Adipose tissue (tissue), 3 donors: ENCODE measurements around the gene KCTD17. TPM values are rescaled to one million over a fixed set of nuclear protein-coding genes. Genes with fewer than 3 reads are reported as not detected.
"Not testable (repeated sequence)": the region's sequence is repeated elsewhere in the genome, so short reads cannot be mapped to it uniquely, and the experiment has no call there.

Experiments
- H3K27ac ChIP-seq: one replicate; pipeline ENCODE4 v1.5.1; 2013; ENCODE audit warnings: low read depth, low read length
- WGBS, 3 donors: extraction: QIAGEN DNeasy Blood & Tissue Kit; methylation state at CpG; one replicate each; pipeline ENCODE4 v1.1.7; 2013; 5-methylcytosine and 5-hydroxymethylcytosine counted together
- polyA plus RNA-seq, 3 donors: library from polyadenylated mRNA; stranded (reverse); fragments of 200-250 nt; gene quantifications; one replicate each; pipeline ENCODE4 v1.2.3, GENCODE V29; 2013
- donor health status: healthy with polysubstance abuse.
- donor health status: Bipolar disorder and iron deficiency.
- donor health status: healthy.

Gene KCTD17
- polyA plus RNA-seq, 3 donors, result 3.2 to 22.7 (median 8.7) TPM

DNA sequence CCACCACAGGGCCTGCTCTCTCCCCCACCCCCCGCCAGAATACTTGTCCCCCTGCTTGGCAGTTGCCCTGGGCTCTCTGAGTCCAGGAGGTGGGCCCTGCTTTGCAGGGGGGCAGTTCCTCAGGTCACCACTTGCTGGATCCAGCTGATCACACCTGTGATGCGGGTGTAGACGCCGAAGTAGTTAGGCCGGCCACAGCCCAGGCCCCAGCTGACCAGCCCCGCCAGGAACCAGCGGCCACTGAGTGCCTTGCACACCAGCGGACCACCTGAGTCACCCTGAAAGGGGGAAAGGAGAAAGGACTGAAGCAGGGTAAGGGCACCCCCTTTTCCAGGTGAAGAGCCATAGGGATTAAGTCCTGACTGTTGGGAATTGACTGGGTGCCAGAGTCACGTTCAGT lies 14.4 kb downstream of the KCTD17 start:
- H3K27ac ChIP-seq, result no peak overlapping the region
- 83 to 88% (median 87%) methylated on average over 9 of the region's 9 CpGs for WGBS, 3 donors

DNA sequence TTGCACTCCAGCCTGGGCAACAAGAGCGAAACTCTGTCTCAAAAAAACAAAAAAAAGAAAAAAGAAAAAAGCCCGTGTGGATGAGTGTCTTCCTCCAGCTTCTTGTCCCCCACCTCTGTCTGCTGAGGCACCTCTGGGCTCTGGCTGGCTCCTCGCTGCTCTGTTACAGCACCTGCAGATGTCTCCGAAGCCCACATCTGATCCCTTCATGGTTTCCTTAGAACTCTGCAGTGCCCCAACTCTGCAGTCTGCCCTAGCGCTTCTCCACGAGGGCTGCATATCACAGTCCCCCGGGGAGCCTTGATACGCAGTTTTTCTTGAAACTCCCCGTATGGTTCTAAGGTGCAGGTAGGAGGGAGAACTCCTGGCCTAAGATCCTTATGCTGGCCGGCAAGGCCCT lies 15.9 kb downstream of the KCTD17 start:
- WGBS, 3 donors, result 78 to 87% (median 78%) methylated on average over 10 of the region's 10 CpGs
- no peak overlapping the region for H3K27ac ChIP-seq

DNA sequence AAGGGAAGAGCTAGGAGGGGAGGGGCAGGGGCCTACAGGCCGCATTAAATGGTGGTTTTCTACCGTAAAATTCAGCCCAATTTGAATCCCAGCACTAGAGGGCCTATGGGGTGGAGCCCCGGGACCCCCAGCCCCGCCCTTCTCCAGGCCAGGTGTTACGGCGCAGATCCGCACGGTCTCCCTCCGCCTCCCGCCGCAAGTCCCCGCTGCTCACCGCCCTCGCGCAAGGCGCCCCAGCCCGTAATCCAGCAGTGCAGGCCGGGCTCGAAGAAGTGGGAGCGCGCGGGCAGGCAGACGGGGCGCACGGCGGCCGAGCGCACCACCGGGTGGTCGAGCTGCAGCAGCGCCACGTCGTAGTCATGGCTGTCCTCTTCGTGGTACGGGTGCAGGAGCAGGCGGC lies 17.3 kb downstream of the KCTD17 start:
- no peak overlapping the region for H3K27ac ChIP-seq
- 4 to 5% (median 5%) methylated on average over 26 to 36 of the region's 36 CpGs for WGBS, 3 donors

DNA sequence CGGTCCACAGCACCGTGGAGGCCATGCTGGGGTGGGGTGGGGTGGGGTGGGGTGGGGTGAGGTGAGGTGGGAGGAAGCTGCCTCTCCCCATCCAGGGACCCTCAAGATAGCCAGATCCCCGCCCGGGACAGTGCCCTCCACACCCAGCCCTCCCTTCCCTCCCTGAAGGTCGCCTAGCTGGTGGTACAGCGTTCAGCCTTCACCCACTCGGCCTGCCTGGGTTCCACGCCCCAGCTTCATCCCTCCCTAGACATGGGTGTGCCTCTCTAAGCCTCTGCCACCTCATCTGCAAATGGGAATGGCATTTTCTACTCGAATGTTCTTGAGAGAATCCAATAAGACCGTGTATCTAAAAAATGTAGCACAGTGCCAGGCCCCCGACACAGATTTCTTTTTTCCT lies 17.8 kb downstream of the KCTD17 start:
- H3K27ac ChIP-seq, result no peak overlapping the region
- 26 to 38% (median 28%) methylated on average over 9 to 11 of the region's 11 CpGs for WGBS, 3 donors

DNA sequence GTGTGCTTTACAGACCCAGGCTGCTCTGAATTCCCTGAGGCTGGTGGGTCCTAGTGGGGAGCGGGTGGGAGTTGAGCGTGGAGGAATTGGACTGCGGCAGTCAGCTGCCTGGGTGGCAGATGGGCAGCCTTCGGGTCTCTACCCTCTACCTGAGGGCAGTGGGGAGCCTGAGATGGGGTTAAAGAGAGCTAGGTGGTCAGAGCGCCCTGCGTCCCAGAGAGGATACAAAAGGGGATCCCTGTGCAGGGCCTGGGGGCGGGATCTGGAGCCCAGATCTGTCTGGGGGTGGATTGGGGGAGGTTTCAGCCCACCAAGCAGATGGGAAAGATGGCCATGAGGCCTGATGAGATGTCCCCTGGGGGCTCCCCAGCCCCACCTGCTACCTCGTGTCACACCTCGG lies 18.2 kb downstream of the KCTD17 start:
- WGBS, 3 donors, result 74 to 79% (median 76%) methylated on average over 9 of the region's 9 CpGs

DNA sequence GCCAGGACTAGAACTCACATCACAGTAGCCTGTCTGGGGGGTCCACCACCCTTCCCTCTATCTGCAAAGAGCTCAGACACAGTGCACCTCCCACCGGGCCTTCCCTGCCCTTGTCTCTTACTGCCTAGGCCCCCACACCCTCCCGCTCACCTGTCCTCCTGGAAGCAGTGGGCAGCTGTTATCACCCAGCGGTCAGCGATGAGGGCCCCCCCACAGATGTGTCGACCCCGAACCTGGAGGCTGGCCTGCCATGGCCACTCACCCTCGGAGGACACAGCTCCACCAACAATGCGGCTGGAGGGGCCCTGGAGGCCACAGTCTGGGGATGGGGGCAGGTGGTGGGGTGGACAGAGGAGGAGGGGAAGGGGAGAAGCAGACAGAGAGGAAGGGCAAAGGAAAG lies 18.8 kb downstream of the KCTD17 start:
- WGBS, 3 donors, result 60 to 76% (median 72%) methylated on average over 8 of the region's 8 CpGs
- H3K27ac ChIP-seq, result no peak overlapping the region

More for the DNA sequence above, 18.2 kb downstream of the KCTD17 start:
- no peak overlapping the region for H3K27ac ChIP-seq

DNA sequence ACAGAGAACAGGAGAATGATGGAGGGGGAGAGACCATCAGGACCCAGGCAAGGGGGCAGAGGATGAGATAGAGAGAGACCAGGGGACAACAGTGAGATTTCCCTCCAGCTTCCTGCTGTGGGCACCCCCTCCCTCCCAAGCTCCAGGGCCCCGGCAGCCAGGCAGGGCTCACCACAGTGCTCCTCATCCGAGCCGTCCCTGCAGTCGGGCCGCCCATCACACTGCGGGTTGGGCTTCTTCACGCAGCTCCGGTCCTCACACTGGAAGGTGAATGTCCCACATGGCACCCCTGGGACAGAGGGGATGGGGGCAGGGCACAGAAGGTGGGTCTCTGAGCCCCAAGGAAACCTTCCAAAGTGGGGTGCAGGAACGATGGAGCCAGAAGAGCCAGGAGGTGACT lies 19.2 kb downstream of the KCTD17 start:
- H3K27ac ChIP-seq, result no peak overlapping the region
- WGBS, 3 donors, result 46 to 56% (median 52%) methylated on average over 8 to 9 of the region's 9 CpGs

DNA sequence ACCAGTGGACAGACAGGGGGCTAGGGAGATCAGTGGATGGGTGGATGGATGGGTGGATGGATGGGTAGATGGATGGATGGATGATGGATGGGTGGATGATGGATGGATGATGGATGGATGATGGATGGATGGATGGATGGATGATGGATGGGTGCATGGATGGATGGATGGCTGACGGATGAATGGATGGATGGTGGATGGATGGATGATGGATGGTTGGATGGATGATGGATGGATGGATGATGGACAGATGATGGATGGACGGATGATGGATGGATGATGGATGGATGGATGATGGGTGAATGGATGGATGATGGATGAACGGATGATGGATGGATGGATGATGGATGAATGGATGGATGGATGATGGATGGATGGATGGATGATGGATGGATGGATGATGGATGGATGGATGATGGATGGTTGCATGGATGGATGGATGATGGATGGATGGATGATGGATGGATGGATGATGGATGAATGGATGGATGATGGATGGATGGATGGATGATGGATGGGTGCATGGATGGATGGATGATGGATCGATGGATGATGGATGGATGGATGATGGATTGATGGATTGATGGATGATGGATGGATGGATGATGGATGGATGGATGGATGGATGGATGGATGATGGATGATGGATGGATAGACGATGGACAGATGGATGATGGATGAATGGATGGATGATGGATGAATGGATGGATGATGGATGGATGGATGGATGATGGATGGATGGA lies 20.5 kb downstream of the KCTD17 start:
- 93 to 95% (median 93%) methylated on average over 5 of the region's 5 CpGs for WGBS, 3 donors
- H3K27ac ChIP-seq, result not testable (repeated sequence)

DNA sequence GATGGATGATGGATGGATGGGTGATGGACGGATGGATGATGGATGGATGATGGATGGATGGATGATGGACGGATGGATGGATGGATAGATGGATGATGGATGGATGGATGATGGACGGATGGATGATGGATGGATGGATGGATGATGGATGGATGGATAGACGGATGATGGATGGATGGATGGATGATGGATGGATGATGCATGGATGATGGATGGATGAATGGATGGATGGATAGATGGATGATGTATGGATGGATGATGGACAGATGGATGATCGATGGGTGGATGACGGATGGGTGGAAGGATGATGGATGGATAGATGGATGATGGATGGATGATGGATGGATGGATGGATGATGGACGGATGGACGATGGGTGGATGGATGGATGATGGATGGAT lies 21.1 kb downstream of the KCTD17 start:
- H3K27ac ChIP-seq, result no peak overlapping the region
- WGBS, 3 donors, result 89 to 97% (median 95%) methylated on average over 8 of the region's 8 CpGs

DNA sequence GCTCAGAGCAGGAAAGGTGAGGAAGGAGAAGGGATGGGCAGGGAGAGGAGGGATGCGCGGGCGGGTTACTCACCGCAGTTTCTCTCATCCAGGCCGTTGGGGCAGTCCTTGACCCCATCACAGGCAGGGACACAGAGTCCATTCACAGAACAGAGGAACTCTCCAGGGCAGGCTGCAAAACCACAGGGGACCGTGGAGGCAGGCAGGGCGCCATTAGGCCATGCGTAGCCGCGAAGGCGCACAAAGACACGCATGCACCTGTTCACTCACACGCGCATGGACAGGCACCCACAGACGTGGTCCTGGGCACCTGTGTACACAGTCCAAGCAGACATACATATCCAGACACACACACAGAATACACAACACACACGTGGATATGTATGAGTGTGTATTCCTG lies 23.0 kb downstream of the KCTD17 start:
- no peak overlapping the region for H3K27ac ChIP-seq
- 64 to 74% (median 73%) methylated on average over 16 of the region's 16 CpGs for WGBS, 3 donors

DNA sequence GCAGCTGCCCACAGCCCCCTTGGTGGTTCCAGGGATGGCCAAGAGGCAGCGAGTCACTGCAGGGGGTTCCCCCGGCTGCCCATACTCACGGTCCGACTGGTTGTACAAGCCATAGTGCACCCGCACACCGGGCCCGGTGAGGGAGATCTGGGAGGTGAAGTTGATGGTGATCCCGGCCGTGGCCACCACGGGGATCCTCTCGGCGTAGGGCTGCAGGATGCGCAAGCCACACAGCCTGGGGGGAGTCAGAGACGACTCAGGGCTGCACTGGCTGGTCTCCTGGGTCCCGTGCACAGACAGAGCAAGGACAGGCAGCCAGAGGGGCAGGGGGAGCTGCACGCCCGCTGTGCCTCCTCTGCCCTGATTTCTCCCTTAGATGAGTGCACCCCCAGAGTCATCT lies 23.5 kb downstream of the KCTD17 start:
- no peak overlapping the region for H3K27ac ChIP-seq
- WGBS, 3 donors, result 47 to 66% (median 55%) methylated on average over 17 of the region's 17 CpGs

DNA sequence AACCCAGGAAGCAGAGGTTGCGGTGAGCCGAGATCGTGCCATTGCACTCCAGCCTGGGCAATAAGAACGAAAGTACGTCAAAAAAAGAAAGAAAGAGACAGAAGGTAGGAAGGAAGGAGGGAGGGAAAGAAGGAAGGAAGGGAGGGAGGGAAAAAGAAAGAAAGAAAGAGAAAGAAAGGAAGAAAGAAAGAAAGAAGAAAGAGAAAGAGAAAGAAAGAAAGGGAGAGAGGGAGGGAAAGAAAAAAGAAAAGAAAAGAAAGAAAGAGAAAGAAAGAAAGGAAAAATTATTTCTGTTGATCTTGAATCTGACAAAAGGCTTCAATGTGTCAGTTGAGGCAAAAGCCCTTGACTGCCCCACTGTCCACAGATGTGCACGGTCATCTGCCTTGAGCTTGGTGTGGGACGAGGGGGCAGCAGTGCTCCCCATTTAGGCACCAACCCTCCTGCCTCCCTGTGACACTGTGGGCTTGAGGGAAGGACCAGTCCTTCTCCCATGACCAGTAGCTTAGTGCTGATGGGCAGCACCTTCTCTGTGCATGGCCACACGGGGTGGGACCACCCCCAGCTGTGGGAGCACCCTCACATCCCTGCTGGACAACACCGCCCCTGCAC lies 24.4 kb downstream of the KCTD17 start:
- 70 to 79% (median 75%) methylated on average over 9 of the region's 9 CpGs for whole genome bisulfite sequencing, 3 donors

DNA sequence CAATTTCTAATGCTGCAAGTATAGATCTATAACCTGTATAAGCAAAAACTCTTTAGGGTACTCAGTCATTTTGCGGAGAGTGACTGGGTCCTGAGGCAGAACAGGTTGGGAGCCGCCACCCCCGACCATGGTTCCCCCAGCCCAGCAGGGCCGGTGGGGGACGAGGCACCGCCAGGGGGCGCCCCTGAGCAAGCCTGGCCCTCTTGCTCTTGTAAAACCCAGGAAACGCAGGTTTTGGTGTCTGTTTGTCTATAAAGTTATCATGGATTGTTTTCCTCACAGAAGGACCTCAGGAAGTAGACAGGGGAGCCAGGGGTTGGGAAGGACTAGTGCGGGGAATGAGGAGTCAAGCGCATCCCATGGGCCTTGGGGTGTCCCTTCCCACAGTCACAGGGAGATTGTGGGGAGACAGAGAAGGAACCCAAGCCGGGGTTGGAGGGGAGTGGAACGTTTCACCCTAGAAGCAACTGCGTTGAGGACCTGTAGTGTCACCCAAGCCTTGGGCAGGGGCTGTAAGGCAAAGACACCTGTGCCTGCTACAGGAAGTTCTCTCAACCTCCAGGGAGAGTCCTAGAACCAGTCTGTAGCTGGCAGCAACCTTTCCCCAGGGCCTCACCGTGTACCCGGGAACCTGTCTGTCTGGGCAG lies 26.4 kb downstream of the KCTD17 start:
- 24 to 28% (median 28%) methylated on average over 15 of the region's 15 CpGs for WGBS, 3 donors
- H3K27ac ChIP-seq, result no peak overlapping the region

More for the DNA sequence above, 24.4 kb downstream of the KCTD17 start:
- H3K27ac ChIP-seq, result no peak overlapping the region

DNA sequence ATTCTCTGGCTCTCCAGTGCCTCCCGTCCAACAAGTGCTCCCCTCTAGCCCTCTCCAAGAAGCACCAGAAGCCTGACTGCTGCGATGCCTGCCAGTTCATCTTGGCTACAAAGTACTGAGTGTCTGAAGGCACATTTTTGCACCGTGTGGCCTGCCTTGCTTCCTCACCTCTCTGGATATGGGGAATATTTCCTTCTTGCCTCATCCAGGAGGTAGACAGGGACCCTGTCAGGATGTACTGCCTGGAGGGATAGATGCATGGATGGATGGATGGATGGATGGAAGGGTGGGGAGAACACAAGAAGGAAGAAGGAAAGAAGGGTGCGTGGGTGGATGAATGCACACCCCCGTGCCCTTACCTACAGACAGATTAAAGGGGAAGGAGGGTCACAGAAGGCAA lies 27.6 kb downstream of the KCTD17 start:
- H3K27ac ChIP-seq, result no peak overlapping the region
- 47 to 57% (median 55%) methylated on average over 5 of the region's 5 CpGs for WGBS, 3 donors

DNA sequence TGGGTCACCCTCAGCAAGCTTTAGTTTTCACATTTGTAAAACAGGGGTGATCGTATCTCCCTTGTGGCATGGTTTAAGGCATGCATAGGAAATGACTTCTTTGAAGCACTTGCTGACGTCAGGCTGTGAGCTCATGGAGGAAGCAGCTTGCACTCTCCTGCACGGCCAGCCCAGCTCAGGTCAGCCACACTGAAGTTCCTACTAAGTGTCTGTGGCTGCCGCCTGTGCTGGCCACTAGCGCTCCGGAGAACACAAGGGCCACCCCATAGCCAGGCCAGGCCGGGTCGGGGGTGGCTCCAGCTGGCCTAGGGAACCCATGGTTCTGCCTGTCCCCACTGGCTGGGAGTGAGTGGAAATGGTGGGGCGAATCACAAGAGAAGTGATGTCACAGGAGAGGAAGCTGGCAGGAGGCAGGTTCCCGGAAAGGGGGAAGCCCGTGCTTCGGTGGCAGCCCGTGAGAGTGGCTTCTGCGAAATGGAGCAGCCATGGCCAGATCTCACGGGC lies 28.2 kb downstream of the KCTD17 start:
- H3K27ac ChIP-seq, result no peak overlapping the region
- WGBS, 3 donors, result 51 to 76% (median 58%) methylated on average over 15 of the region's 15 CpGs

DNA sequence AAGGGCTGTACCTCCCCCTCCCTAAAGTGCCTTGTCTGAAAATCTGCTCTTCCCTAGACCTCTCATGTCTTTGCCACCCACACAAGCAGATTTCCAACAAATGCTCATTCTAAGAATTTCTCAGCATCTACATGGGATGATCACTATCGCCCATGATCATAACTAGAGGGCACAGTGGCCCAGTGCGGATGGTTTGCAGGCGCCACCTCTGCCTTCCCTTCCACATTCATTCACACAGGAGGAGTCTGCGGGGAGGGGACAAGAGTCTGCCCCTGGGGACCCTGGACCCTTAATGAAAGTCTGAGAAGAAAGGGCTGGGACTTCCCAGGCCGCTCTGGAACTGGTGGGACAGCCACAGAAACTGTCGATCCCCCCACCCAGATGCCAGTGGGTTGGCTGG lies 28.9 kb downstream of the KCTD17 start:
- no peak overlapping the region for H3K27ac ChIP-seq
- 87 to 96% (median 92%) methylated on average over 6 of the region's 6 CpGs for WGBS, 3 donors

DNA sequence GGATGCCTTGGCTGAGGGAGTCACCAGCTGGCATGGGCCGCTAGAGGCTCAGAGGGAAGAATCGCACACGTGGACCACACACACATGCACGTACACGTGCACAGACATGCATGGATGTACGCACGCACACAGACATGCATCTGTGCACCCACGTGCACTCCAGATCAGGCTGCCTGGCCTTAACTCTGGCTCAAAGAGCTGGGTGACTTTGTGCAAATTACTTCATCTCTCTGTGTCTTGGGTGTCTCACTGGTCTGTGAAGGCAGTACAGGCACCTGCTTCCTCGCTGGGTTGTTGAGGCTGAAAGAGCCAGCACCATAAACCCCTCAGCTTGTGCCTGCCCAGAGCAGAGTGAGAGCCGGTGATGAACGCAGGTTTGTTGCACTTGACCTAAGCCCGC lies 29.3 kb downstream of the KCTD17 start:
- H3K27ac ChIP-seq, result no peak overlapping the region
- WGBS, 3 donors, result 90 to 93% (median 93%) methylated on average over 12 of the region's 12 CpGs

DNA sequence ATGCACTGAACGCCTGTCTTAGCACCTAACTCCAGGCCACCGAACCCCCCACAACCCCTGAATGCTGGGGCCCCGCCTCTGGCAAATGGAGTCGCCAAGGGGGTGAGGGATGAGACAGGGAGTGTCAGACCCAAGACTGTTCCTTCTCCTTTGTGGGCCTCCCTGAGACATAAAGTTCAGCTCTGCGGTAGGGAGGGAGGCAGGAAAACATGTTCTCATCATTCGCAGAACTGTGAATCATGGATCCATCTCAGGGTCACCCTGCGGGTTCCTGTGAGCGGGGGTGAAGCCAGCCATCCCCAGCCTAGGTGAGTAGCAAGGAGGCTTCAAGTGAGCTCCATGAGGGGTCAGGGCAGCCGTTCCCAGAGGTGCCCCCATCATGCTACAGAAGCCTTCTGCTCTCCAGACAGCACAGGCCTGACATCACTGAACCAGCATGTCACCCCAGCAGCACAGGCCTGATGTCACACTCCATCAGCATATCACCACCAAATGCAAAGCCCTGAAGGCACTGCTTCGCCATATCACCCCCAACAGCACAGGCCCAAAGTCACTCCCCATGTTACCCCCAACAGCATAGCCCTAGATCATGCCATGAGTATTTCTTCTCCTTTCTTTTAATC lies 30.8 kb downstream of the KCTD17 start:
- no peak overlapping the region for H3K27ac ChIP-seq
- whole genome bisulfite sequencing, 3 donors, result 87 to 90% (median 89%) methylated on average over 10 of the region's 10 CpGs

DNA sequence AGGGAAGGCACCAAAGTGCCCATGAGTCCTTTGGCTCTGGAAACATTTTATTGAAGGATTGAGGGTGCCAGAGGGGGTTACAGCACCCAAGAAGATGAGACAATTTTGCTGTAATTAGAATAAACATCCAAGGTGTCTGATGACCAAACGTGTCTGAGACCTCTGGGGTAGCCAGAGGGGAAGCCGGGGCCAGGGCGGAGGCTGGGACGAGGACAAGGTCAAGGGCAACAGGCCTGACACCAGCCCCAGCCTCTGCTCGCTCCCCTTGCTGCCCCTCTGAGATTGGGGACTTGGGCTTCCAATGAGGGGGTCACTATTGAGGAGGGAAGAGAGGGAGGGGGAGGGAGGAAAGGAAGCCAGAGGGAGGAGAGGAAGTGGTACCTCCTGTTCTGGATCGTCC lies 32.4 kb downstream of the KCTD17 start:
- no peak overlapping the region for H3K27ac ChIP-seq
- 81 to 83% (median 81%) methylated on average over 6 of the region's 6 CpGs for WGBS, 3 donors
